Natural killer cell treated with Interleukin-12 subunit alpha and Interleukin-12 subunit beta and Interleukin-15 and Interleukin-18, amount 100 ng/mL, for 72 hours (primary cell): ENCODE results near the gene GNA14. TPM values are rescaled to one million over a fixed set of nuclear protein-coding genes. Genes with fewer than 3 reads are reported as not detected.

Experiments
- ATAC-seq, 2 donors: fragments of 150-1000 bp; cut with Tn5 transposase in 1 of 2; sonication (Bioruptor Pico), chemical (Tn5 transposase) in 1 of 2; 2 replicates each; pipeline ENCODE4 v1.10.0; 2021
- DNase-seq: peaks from one replicate; pipeline ENCODE4 v3.0.0; 2022; ENCODE audit warnings: low spot score
- H3K27ac Mint-ChIP-seq, 2 donors: 1 replicate in 1 of 2; 2 replicates in 1 of 2; pipeline ENCODE4 v1.8.0; 2022; ENCODE audit warnings: mixed read lengths in 2 of 2, mild to moderate bottlenecking in 1 of 2, moderate library complexity in 1 of 2
- H3K27me3 Mint-ChIP-seq, 2 donors: 1 replicate in 1 of 2; 2 replicates in 1 of 2; pipeline ENCODE4 v1.8.0; 2022; ENCODE audit warnings: mixed read lengths in 2 of 2
- H3K36me3 Mint-ChIP-seq: one replicate; pipeline ENCODE4 v1.8.0; 2022; ENCODE audit warnings: mixed read lengths
- H3K4me1 Mint-ChIP-seq, 2 donors: 1 replicate in 1 of 2; 2 replicates in 1 of 2; pipeline ENCODE4 v1.8.0; 2022; ENCODE audit warnings: low read depth in 2 of 2, mixed read lengths in 2 of 2, mild to moderate bottlenecking in 1 of 2
- H3K4me3 Mint-ChIP-seq: one replicate; pipeline ENCODE4 v1.8.0; 2022; ENCODE audit warnings: mixed read lengths
- H3K9me3 Mint-ChIP-seq: 2 replicates; pipeline ENCODE4 v1.8.0; 2022; ENCODE audit warnings: mixed read lengths
- total RNA-seq, 2 donors: library from RNA; stranded (reverse); gene quantifications; one replicate each; pipeline ENCODE4 v1.2.3, GENCODE V29; 2022

The GNA14 gene
- total RNA-seq, 2 donors from 2014 or later = 0.45 TPM; not detected in 1

DNA sequence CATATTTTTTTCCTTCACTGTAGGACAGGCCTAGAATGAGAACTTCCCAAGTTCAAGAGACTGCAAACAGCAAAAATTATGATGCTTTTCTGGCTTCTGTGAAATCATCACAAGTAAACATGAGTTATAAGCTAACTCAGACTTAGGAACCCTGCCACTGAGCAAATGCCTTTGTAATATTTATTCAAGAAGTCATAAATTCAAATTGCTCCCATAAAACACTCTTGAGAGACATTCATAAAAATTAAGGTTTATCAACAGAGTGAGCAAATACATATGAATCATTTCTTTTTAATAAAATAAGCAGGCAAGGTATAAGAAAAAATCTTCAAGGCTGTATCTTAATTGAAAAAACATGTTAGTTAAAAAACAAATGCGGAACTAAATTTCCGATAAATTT is 124.2 kb downstream of the GNA14 start:
- H3K36me3 Mint-ChIP-seq = no peaks in the 10 kb centered on the region
- no peaks in the 10 kb centered on the region for H3K9me3 Mint-ChIP-seq
- no peaks in the 10 kb centered on the region for H3K4me1 Mint-ChIP-seq
- peaks cover 0 to 11% of the 10 kb centered on the region in 2 donors for H3K27me3 Mint-ChIP-seq
- H3K27ac Mint-ChIP-seq = no peak overlapping the region
- ATAC-seq = no peak
- no peak for DNase-seq
- H3K4me3 Mint-ChIP-seq = no peak overlapping the region

GRCh38 chr9:77521091-77521490 is 127.0 kb downstream of the GNA14 start:
- Mint-ChIP-seq H3K4me3 (no peak overlapping the region), H3K27me3 (peaks cover 0 to 9% of the 10 kb centered on the region in 2 donors), H3K27ac (no peak overlapping the region), H3K9me3 (no peaks in the 10 kb centered on the region), H3K4me1 (no peaks in the 10 kb centered on the region), H3K36me3 (no peaks in the 10 kb centered on the region)
- ATAC-seq (no peak), DNase-seq (no peak)

DNA sequence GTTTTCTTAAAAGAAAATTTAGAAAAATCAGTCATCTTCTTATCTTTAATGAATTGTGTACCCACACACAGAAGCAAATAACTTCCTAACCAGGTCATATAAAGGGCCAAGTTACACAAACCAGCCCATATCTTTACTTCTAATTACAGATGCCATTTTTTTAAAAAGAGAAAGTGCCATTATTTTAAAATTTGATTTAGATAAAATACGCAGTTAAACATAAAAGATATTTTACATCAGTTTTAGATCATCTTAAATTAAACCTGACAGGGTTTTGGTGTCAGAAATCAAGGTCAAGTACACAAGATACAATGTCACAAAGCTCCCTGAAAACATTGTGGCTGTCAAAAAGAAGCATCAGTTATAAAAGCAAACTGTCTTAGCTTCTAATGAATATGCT is 129.4 kb downstream of the GNA14 start:
- peaks cover 9% of the 10 kb centered on the region in 2 donors for H3K4me1 Mint-ChIP-seq
- no peak overlapping the region for H3K27ac Mint-ChIP-seq
- no peaks in the 10 kb centered on the region for H3K9me3 Mint-ChIP-seq
- H3K4me3 Mint-ChIP-seq = no peak overlapping the region
- ATAC-seq (no peak), DNase-seq (no peak)
- peaks cover 0 to 9% of the 10 kb centered on the region in 2 donors for H3K27me3 Mint-ChIP-seq
- H3K36me3 Mint-ChIP-seq = no peaks in the 10 kb centered on the region

DNA sequence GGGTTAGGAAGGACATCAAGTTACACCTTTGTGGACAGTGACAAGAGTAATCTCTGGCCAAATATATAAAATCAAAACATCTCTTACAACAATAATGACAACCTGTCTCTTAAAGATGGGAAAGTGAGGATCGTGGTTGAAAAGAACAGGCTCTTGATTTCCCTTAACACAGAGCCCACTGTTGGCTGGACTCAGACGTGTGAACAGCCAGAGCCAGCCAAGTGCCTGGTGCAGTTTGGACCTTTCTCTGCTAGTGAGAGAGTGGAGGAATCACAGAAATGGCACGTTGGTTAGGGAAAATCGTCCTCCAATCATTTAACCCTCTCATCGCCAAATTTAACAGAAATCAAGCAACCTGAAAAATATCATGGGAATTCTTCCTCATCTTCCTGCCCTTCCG is 131.3 kb downstream of the GNA14 start:
- Mint-ChIP-seq H3K27ac (no peak overlapping the region), H3K9me3 (no peaks in the 10 kb centered on the region), H3K27me3 (peaks cover 0 to 9% of the 10 kb centered on the region in 2 donors), H3K36me3 (no peaks in the 10 kb centered on the region), H3K4me3 (no peak overlapping the region), H3K4me1 (peaks cover 9% of the 10 kb centered on the region in 2 donors)
- ATAC-seq = no peak
- no peak for DNase-seq

DNA sequence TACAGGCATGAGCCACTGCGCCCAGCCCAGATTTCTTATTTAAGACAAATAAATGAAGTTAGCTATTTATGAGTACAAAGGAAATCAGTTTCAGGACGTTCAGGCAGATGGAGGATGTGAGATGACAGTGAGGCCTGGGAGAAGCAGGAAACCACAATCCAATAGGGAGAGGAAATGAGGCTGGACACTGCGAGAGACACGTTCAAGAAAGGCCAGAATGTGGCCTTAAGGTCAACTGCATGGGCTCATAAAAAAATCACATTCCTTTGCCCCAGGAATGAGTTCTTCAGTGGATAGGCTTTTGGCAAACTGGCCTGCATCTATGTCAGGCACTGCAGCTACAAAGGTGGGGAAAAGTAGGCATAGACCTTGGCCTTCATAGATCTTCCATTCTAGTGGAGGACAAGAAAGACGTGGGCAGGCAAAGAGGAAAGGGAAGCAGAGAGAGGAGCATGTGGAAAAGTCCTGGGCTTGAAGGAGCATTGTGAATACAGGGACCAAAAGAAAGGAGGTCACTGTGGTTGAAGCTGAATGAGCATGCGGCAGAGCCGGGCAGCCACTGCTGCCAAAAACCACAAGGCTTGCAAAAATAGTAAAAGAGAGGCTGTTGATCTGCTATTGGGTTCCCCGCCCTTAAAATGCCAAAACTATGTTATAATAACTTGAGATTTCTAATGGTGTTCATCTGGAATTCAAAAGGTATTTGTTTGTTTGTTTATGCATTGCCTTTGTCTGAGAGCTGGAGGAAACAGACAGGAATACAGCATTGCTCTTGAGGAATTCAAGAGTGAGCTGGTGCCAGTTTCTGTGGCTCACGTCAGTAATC is 133.0 kb downstream of the GNA14 start:
- no peak for ATAC-seq
- H3K27ac Mint-ChIP-seq = no peak overlapping the region
- H3K9me3 Mint-ChIP-seq = no peaks in the 10 kb centered on the region
- no peak for DNase-seq
- no peak overlapping the region for H3K4me3 Mint-ChIP-seq
- peaks cover 9% of the 10 kb centered on the region in 2 donors for H3K4me1 Mint-ChIP-seq
- no peaks in the 10 kb centered on the region for H3K36me3 Mint-ChIP-seq
- peaks cover 0 to 5% of the 10 kb centered on the region in 2 donors for H3K27me3 Mint-ChIP-seq

DNA sequence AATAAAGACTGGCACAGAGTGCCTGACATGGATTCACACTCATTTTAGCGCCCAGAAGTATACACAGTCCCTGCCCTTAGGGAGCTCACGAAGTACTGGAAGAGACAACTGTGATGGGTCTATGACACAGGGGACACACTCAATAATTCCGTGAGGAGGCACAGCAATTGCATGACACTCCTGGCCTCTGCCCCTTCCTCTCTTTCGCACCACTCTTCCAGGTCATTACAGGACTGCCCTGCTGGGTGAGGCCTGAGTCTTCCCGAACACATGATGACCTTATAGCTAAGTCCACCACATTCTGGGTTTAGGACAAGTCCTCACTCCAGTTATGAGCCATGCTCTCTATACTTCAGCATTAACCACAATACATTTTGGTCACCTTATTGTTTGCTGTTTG is 134.7 kb downstream of the GNA14 start:
- Mint-ChIP-seq H3K27me3 (peaks cover 0 to 5% of the 10 kb centered on the region in 2 donors), H3K4me3 (no peak overlapping the region), H3K4me1 (peaks cover 9% of the 10 kb centered on the region in 2 donors), H3K9me3 (no peaks in the 10 kb centered on the region), H3K36me3 (no peaks in the 10 kb centered on the region), H3K27ac (no peak overlapping the region)
- DNase-seq = no peak
- ATAC-seq = peak in 1 of 2 donors; percentile 29

- peaks cover 0 to 9% of the 10 kb centered on the region in 2 donors for H3K27me3 Mint-ChIP-seq
- H3K4me1 Mint-ChIP-seq = peaks cover 9% of the 10 kb centered on the region in 2 donors
- DNase-seq = no peak
- no peaks in the 10 kb centered on the region for H3K9me3 Mint-ChIP-seq
- no peak for ATAC-seq
- H3K36me3 Mint-ChIP-seq = no peaks in the 10 kb centered on the region
- H3K27ac Mint-ChIP-seq = no peak overlapping the region
- no peak overlapping the region for H3K4me3 Mint-ChIP-seq
Observed at GRCh38 chr9:77512876-77513275, 135.2 kb downstream of the GNA14 start.

DNA sequence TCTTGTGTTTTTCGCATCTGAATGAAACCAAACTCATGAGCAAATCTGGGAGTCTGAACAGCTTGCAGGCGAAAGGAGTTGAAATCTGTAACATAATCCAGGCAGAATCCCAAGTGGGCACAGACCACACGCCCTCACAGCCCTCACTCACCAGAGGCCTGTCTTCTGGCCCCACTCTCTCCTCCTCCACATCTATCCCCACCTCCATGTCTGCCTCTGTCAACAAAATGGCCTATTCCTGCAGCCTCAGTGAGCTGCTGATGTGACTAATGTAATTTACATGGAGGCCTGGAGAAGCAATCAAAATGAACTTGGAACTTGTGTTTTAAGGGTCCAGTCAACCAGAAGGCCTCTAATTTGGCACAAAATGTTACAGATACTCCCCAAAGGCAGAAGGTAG is 136.6 kb downstream of the GNA14 start:
- H3K27ac Mint-ChIP-seq = no peak overlapping the region
- no peaks in the 10 kb centered on the region for H3K9me3 Mint-ChIP-seq
- no peak overlapping the region for H3K4me3 Mint-ChIP-seq
- H3K36me3 Mint-ChIP-seq = no peaks in the 10 kb centered on the region
- no peak for DNase-seq
- no peak for ATAC-seq
- peaks cover 9% of the 10 kb centered on the region in 2 donors for H3K4me1 Mint-ChIP-seq
- peaks cover 0 to 9% of the 10 kb centered on the region in 2 donors for H3K27me3 Mint-ChIP-seq

DNA sequence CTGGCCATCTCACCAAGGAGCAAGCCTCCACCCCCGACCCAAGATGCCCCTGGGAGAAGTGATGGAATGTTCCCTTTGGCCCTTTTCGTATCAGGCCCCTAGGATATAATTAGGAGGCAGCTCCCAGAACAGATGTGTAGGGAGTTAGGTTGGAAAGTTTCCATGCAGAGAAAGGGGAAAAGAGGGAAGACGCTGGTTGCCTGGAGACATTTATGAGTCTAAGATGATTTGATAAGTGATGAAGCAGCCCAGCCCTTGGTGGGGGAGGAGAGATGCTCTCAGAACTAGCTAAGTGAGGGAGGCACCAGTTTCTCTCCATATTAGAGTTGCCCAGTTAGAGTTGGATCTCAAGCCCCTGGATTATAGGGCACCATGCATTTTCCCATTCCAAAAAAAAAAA is 137.5 kb downstream of the GNA14 start:
- ATAC-seq = no peak
- no peak for DNase-seq
- Mint-ChIP-seq H3K36me3 (no peaks in the 10 kb centered on the region), H3K4me1 (peaks cover 9% of the 10 kb centered on the region in 2 donors), H3K4me3 (no peak overlapping the region), H3K27ac (no peak overlapping the region), H3K9me3 (no peaks in the 10 kb centered on the region), H3K27me3 (peaks cover 0 to 9% of the 10 kb centered on the region in 2 donors)

- H3K4me3 Mint-ChIP-seq = no peak overlapping the region
- no peaks in the 10 kb centered on the region for H3K36me3 Mint-ChIP-seq
- H3K4me1 Mint-ChIP-seq = no peaks in the 10 kb centered on the region
- ATAC-seq (no peak), DNase-seq (no peak)
- no peak overlapping the region for H3K27ac Mint-ChIP-seq
- H3K9me3 Mint-ChIP-seq = no peaks in the 10 kb centered on the region
- peaks cover 4 to 6% of the 10 kb centered on the region in 2 donors for H3K27me3 Mint-ChIP-seq
Observed at GRCh38 chr9:77508396-77508795, 139.7 kb downstream of the GNA14 start.

DNA sequence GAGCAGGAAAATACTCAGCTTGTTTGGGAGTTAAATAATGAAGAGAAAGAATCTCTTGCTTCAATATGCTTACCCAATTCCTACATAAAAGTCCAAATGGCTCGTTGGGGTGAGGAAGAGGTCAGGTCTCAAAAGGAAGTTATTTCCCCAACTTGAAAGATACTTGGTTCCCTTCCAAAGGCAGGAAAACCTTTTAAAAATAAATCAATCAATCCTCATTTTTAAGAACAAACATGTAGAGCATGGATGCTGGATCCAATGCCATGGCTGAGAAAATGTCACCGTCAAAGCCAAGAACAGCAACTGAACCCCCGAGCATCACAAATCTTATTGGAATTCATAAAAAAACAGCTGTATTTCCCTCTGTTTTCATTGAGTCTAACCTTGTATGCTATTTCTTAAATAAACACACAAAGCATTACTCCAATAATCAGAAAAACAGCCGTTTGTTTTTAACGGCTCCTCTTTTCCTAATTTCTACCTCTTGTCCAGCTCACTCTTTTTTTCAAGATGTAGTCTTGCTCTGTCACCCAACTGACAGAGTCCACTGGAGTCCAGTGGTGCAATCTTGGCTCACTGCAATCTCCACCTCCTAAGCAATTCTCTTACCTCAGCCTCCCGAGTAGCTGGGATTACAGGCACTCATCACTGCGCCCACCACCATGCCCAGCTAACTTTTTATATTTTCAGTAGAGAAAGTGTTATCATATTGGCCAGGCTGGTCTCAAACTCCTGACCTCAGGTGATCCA is 140.7 kb downstream of the GNA14 start:
- DNase-seq (no peak), ATAC-seq (no peak)
- Mint-ChIP-seq H3K9me3 (no peaks in the 10 kb centered on the region), H3K27ac (no peak overlapping the region), H3K27me3 (peaks cover 6 to 7% of the 10 kb centered on the region in 2 donors), H3K4me3 (no peak overlapping the region), H3K36me3 (no peaks in the 10 kb centered on the region), H3K4me1 (no peaks in the 10 kb centered on the region)

- Mint-ChIP-seq H3K27me3 (peaks cover 6 to 7% of the 10 kb centered on the region in 2 donors), H3K9me3 (no peaks in the 10 kb centered on the region), H3K4me1 (no peaks in the 10 kb centered on the region), H3K4me3 (no peak overlapping the region), H3K27ac (no peak overlapping the region), H3K36me3 (no peaks in the 10 kb centered on the region)
- ATAC-seq = no peak
- no peak for DNase-seq
Observed at GRCh38 chr9:77505232-77505631, 142.9 kb downstream of the GNA14 start.

- no peaks in the 10 kb centered on the region for H3K9me3 Mint-ChIP-seq
Observed at GRCh38 chr9:77502568-77502967, 145.6 kb downstream of the GNA14 start.

GRCh38 chr9:77498891-77499290 is 149.2 kb downstream of the GNA14 start:
- H3K36me3 Mint-ChIP-seq = no peaks in the 10 kb centered on the region
- H3K4me3 Mint-ChIP-seq = no peak overlapping the region
- H3K27me3 Mint-ChIP-seq = peaks cover 5 to 17% of the 10 kb centered on the region in 2 donors
- no peaks in the 10 kb centered on the region for H3K9me3 Mint-ChIP-seq
- ATAC-seq = no peak
- H3K4me1 Mint-ChIP-seq = no peaks in the 10 kb centered on the region
- no peak for DNase-seq
- no peak overlapping the region for H3K27ac Mint-ChIP-seq

More at GRCh38 chr9:77502568-77502967, 145.6 kb downstream of the GNA14 start:
- no peaks in the 10 kb centered on the region for H3K4me1 Mint-ChIP-seq
- DNase-seq = no peak
- H3K27ac Mint-ChIP-seq = no peak overlapping the region
- no peaks in the 10 kb centered on the region for H3K36me3 Mint-ChIP-seq
- H3K4me3 Mint-ChIP-seq = no peak overlapping the region
- peak; percentile 20 to 53 for ATAC-seq
- H3K27me3 Mint-ChIP-seq = peaks cover 3 to 6% of the 10 kb centered on the region in 2 donors
